Endothelial cell of umbilical vein (primary cell): ENCODE data around the gene GBP4. TPM values are rescaled to one million over a fixed set of nuclear protein-coding genes. Genes with fewer than 3 reads are reported as not detected.

Source experiments
- BruUV-seq: library from RNA; stranded (reverse); fragments of 400-500 nt; replicated peaks from 2 replicates; lab custom pipeline; 2021; lab: Mats Ljungman, UMichigan
- CTCF ChIA-PET: fragments of 300-600, 350-600 bp; sonication (Branson Sonifier 250); formaldehyde crosslinking; loops from one replicate; lab custom pipeline; 2021; ENCODE audit warnings: antibody characterized with exemption, inconsistent platforms; lab: Charles Lee
- POLR2A ChIA-PET: fragments of 300-600, 350-600 bp; sonication (Branson Sonifier 250); formaldehyde crosslinking; loops from one replicate; lab custom pipeline; 2021; ENCODE audit warnings: antibody characterized with exemption, inconsistent platforms; lab: Charles Lee
- DNase-seq: peaks from one replicate; pipeline ENCODE4 v3.0.0-alpha.2; 2011; ENCODE audit warnings: low read depth, low spot score
- FAIRE-seq: peaks from 2 replicates; lab custom pipeline; 2011; peaks lifted over from hg19 to GRCh38; lab: Jason Lieb, UNC
- H2AFZ ChIP-seq: 2 replicates; pipeline ENCODE4 v1.6.0; 2012; ENCODE audit warnings: low read depth, low read length, control low read depth, inconsistent platforms
- H3K27ac ChIP-seq: 2 replicates; pipeline ENCODE4 v1.5.1; 2011; ENCODE audit warnings: low read depth, mild to moderate bottlenecking, control low read depth, low read length, moderate library complexity; ENCODE audit not compliant: insufficient read depth
- H3K27me3 ChIP-seq, 2 experiments: 2 replicates each; pipeline versions ENCODE4 v1.6.0 to v1.6.1; 2011; ENCODE audit warnings: low read length in 2 of 2, mixed read lengths in 1 of 2; ENCODE audit not compliant: control insufficient read depth in 2 of 2, insufficient read depth in 2 of 2
- H3K36me3 ChIP-seq, 2 experiments: 2 replicates in 1 of 2; 3 replicates in 1 of 2; pipeline ENCODE4 v1.5.1; 2011; ENCODE audit warnings: low read length in 2 of 2, mild to moderate bottlenecking in 1 of 2, moderate library complexity in 1 of 2; ENCODE audit not compliant: control insufficient read depth in 2 of 2, insufficient read depth in 2 of 2; ENCODE audit errors: extremely low read depth in 1 of 2
- H3K4me1 ChIP-seq: 3 replicates; pipeline ENCODE4 v1.5.1; 2011; ENCODE audit warnings: mild to moderate bottlenecking, low read length; ENCODE audit not compliant: control insufficient read depth, insufficient read depth; ENCODE audit errors: extremely low read depth
- H3K4me2 ChIP-seq: 2 replicates; pipeline ENCODE4 v1.6.1; 2011; ENCODE audit warnings: low read length, control low read depth, mixed read lengths; ENCODE audit not compliant: insufficient read depth
- H3K4me3 ChIP-seq, 3 experiments: fragments of 200-600 bp in 1 of 3; sonication (generic), shearing (Covaris generic) in 1 of 3; replicated peaks in 1 of 3; 2 replicates each; pipeline ENCODE4 v1.5.1; 2011 to 2016; ENCODE audit warnings: control low read depth in 3 of 3, low read length in 3 of 3, mild to moderate bottlenecking in 2 of 3, inconsistent platforms in 1 of 3, low read depth in 1 of 3, moderate library complexity in 1 of 3; ENCODE audit not compliant: insufficient read depth in 1 of 3
- H3K79me2 ChIP-seq: 2 replicates; pipeline ENCODE4 v1.6.0; 2012; ENCODE audit warnings: low read length, inconsistent platforms; ENCODE audit not compliant: control insufficient read depth, insufficient read depth
- H3K9ac ChIP-seq: replicated peaks from 2 replicates; pipeline ENCODE3; 2011; ENCODE audit warnings: low read length, control low read depth; ENCODE audit not compliant: insufficient read depth; ENCODE audit errors: extremely low read depth
- H3K9me1 ChIP-seq: replicated peaks from 3 replicates; pipeline ENCODE4 v1.6.0; 2011; ENCODE audit warnings: mild to moderate bottlenecking, low read length; ENCODE audit not compliant: control insufficient read depth, insufficient read depth; ENCODE audit errors: extremely low read depth
- H3K9me3 ChIP-seq: replicated peaks from 2 replicates; pipeline ENCODE4 v1.5.1; 2012; ENCODE audit warnings: low read length, inconsistent platforms; ENCODE audit not compliant: control insufficient read depth, insufficient read depth
- H4K20me1 ChIP-seq: replicated peaks from 2 replicates; pipeline ENCODE3; 2011; ENCODE audit warnings: mild to moderate bottlenecking, low read length; ENCODE audit not compliant: control insufficient read depth, insufficient read depth; ENCODE audit errors: extremely low read depth
- EZH2 ChIP-seq: IDR thresholded peaks from 2 replicates; pipeline ENCODE4 v1.6.1; 2012; ENCODE audit warnings: borderline replicate concordance, low read depth, mild to moderate bottlenecking, moderate library complexity, low read length, inconsistent platforms; ENCODE audit not compliant: severe bottlenecking
- FOS ChIP-seq: IDR thresholded peaks from 2 replicates; pipeline ENCODE4 v1.6.1; 2011; ENCODE audit warnings: mild to moderate bottlenecking, low read length, moderate library complexity, borderline replicate concordance; ENCODE audit not compliant: insufficient read depth
- JUN ChIP-seq: IDR thresholded peaks from 2 replicates; pipeline ENCODE4 v1.6.1; 2011; ENCODE audit warnings: borderline replicate concordance, low read depth; ENCODE audit not compliant: insufficient read length, insufficient read depth
- MYC ChIP-seq: IDR thresholded peaks from one replicate; pipeline ENCODE4 v1.6.1; 2011; ENCODE audit warnings: mild to moderate bottlenecking, low read depth, low read length
- POLR2AphosphoS5 ChIP-seq: IDR thresholded peaks from 2 replicates; pipeline ENCODE4 v1.6.1; 2012; ENCODE audit warnings: low read depth, mild to moderate bottlenecking, control low read depth, low read length, moderate library complexity; ENCODE audit not compliant: insufficient read depth
- dilution Hi-C: fragments of 300-500 bp; cut with MboI; formaldehyde crosslinking; loops from one replicate; pipeline ENCODE4 v1.15.0; 2019; ENCODE audit warnings: low sequenced_read_pairs; ENCODE audit not compliant: extremely low pct_ligation_motif_present
- intact Hi-C: fragments of 100-400 bp; cut with micrococcal nuclease; formaldehyde crosslinking; loops from one replicate; pipeline ENCODE4 v1.10.0; 2022
- polyA plus RNA-seq, 4 experiments: library from polyadenylated mRNA; depleted of rRNA in 3 of 4; stranded (reverse) in 3 of 4; unstranded in 1 of 4; fragments of >200 nt; gene quantifications; 2 replicates each; pipeline versions ENCODE4 v1.2.1 to v1.2.3, GENCODE V29; 2011 to 2012; ENCODE audit warnings: missing spikeins in 1 of 4
- total RNA-seq: library from RNA; stranded (reverse); gene quantifications from 2 replicates; pipeline ENCODE4 v1.2.3, GENCODE V29; 2021
- TF ChIP-seq, protein P1 (sequence below), 2 donors: IDR thresholded peaks; 1 replicate in 1 of 2; 2 replicates in 1 of 2; pipeline ENCODE4 v1.5.1; 2011; ENCODE audit warnings: low read length in 2 of 2, mild to moderate bottlenecking in 2 of 2, moderate library complexity in 2 of 2, control low read depth in 1 of 2, inconsistent platforms in 1 of 2, low read depth in 1 of 2; ENCODE audit not compliant: insufficient read depth in 1 of 2; ENCODE audit errors: extremely low read depth in 1 of 2
- TF ChIP-seq, protein P2 (sequence below): IDR thresholded peaks from 2 replicates; pipeline ENCODE4 v1.6.1; 2011; ENCODE audit not compliant: insufficient read depth, insufficient read length

The GBP4 gene
- total and polyA plus RNA-seq, 2 donors (not counting 3 experiments of a cell fraction or from before 2014, with no cell fraction given), result 1.7 to 7.6 TPM

- Histone ChIP-seq H2AFZ (peak overlapping the region; percentile 95), H3K27ac (no peak overlapping the region), H3K4me3 (peak overlapping the region; percentile 25 to 72 (median 53)), H3K9ac (no peak overlapping the region), H3K36me3 (no peaks in the 10 kb centered on the region), H3K9me1 (no peaks in the 10 kb centered on the region), H3K9me3 (no peaks in the 10 kb centered on the region), H4K20me1 (no peaks in the 10 kb centered on the region), H3K27me3 (peaks cover 2 to 3% of the 10 kb centered on the region in 2 experiments), H3K4me1 (peaks cover 12% of the 10 kb centered on the region), H3K4me2 (peak overlapping the region; percentile 90), H3K79me2 (no peaks in the 10 kb centered on the region)
- CTCF ChIA-PET, result interaction anchor here (1.1 kb wide), 1 partner anchor 112 kb away, joined by 4 read pairs; no protein-coding TSS in a partner anchor
- peak; percentile 2 for DNase-seq
- dilution Hi-C loops (no loop called here), intact Hi-C loops (no loop called here)
- POLR2A ChIA-PET, result no interaction called here
- TF ChIP-seq EZH2 (peak; percentile 57), FOS (no peak)
- TF ChIP-seq, protein P1, sequence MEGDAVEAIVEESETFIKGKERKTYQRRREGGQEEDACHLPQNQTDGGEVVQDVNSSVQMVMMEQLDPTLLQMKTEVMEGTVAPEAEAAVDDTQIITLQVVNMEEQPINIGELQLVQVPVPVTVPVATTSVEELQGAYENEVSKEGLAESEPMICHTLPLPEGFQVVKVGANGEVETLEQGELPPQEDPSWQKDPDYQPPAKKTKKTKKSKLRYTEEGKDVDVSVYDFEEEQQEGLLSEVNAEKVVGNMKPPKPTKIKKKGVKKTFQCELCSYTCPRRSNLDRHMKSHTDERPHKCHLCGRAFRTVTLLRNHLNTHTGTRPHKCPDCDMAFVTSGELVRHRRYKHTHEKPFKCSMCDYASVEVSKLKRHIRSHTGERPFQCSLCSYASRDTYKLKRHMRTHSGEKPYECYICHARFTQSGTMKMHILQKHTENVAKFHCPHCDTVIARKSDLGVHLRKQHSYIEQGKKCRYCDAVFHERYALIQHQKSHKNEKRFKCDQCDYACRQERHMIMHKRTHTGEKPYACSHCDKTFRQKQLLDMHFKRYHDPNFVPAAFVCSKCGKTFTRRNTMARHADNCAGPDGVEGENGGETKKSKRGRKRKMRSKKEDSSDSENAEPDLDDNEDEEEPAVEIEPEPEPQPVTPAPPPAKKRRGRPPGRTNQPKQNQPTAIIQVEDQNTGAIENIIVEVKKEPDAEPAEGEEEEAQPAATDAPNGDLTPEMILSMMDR (IDR thresholded peaks at IDR 0.05; ENCODE audit: extremely low read depth in 1 of 2, insufficient read depth in 1 of 2, low read depth in 1 of 2, low read length in 2 of 2), result no peak
- BruUV-seq, result no TSS peak
- FAIRE-seq, result no peak
Observed at GRCh38 chr1:89198081-89198480, 661 bp downstream of the GBP4 start.

DNA sequence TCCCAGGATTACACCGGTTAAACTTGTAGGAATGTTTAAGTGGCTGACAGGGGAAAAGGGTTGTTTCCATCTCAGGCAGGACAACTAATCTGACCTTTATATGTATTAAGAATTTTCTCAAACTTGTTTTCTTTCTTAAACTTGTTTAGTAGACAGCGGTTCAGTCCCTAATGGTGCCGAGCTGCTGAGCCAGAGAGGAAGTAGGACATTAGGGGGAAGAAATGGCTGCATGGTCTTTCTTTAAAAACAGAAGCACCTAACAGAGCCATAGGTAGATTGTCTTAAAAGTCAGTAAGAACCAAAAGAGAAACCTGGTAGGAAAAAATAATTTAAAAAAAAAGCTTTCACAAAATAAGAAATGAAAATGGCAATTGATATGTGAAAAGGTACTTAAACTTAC, 3.3 kb downstream of the GBP4 start:
- H3K9ac ChIP-seq, result no peak overlapping the region
- ChIA-PET CTCF (no interaction called here), POLR2A (interaction anchor here (0.6 kb wide), 1 partner anchor 394 kb away, joined by 6 read pairs; no protein-coding TSS in a partner anchor)
- H3K27me3 ChIP-seq, result peaks cover 2 to 3% of the 10 kb centered on the region in 2 experiments
- H3K9me3 ChIP-seq, result no peaks in the 10 kb centered on the region
- no peak for FAIRE-seq
- H2AFZ ChIP-seq, result no peak overlapping the region
- peaks cover 12% of the 10 kb centered on the region for H3K4me1 ChIP-seq
- H3K27ac ChIP-seq, result no peak overlapping the region
- no peak overlapping the region for H3K4me3 ChIP-seq
- intact Hi-C loops, result no loop called here
- dilution Hi-C loops, result no loop called here
- no peaks in the 10 kb centered on the region for H3K36me3 ChIP-seq
- TF ChIP-seq JUN, result no peak
- TF ChIP-seq POLR2AphosphoS5, result no peak
- TF ChIP-seq MYC, result no peak
- TF ChIP-seq, protein P2, sequence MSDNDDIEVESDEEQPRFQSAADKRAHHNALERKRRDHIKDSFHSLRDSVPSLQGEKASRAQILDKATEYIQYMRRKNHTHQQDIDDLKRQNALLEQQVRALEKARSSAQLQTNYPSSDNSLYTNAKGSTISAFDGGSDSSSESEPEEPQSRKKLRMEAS, result no peak
- no peak for TF ChIP-seq FOS
- no TSS peak for BruUV-seq
- H3K4me2 ChIP-seq, result no peak overlapping the region
- no peaks in the 10 kb centered on the region for H3K9me1 ChIP-seq
- no peak for DNase-seq
- H4K20me1 ChIP-seq, result no peaks in the 10 kb centered on the region
- H3K79me2 ChIP-seq, result no peaks in the 10 kb centered on the region
